DMS153 (cell line): ENCODE data around the gene TMEM14A.
A peak's percentile ranks its signal among the peaks of the same experiment; 100 is the strongest.
"Not testable (repeated sequence)": the region's sequence is repeated elsewhere in the genome, so short reads cannot be mapped to it uniquely, and the experiment has no call there.

ENCODE experiments used
- DNase-seq: peaks from one replicate; lab custom pipeline; 2025; lab: John Stamatoyannopoulos, UW

The TMEM14A gene

GRCh38 chr6:52697903-52698302, 27.0 kb downstream of the TMEM14A start:
- DNase-seq, result no peak

GRCh38 chr6:52704060-52704459, 33.1 kb downstream of the TMEM14A start:
- no peak for DNase-seq

GRCh38 chr6:52704781-52705502, 34.0 kb downstream of the TMEM14A start:
- not testable (repeated sequence) for DNase-seq

- no peak for DNase-seq
These were observed 35.1 kb downstream of the TMEM14A start for GRCh38 chr6:52706001-52706400.

- no peak for DNase-seq
These were observed 37.2 kb downstream of the TMEM14A start for GRCh38 chr6:52707963-52708680.

- DNase-seq, result no peak
These were observed 41.2 kb downstream of the TMEM14A start for GRCh38 chr6:52712136-52712535.

- not testable (repeated sequence) for DNase-seq
These were observed 43.8 kb downstream of the TMEM14A start for GRCh38 chr6:52714761-52715160.

GRCh38 chr6:52718550-52718949, 47.6 kb downstream of the TMEM14A start:
- no peak for DNase-seq

- DNase-seq, result no peak
These were observed 49.4 kb downstream of the TMEM14A start for GRCh38 chr6:52720321-52720720.

GRCh38 chr6:52724042-52724405, 53.1 kb downstream of the TMEM14A start:
- no peak for DNase-seq

GRCh38 chr6:52724406-52725121, 53.7 kb downstream of the TMEM14A start:
- peak; percentile 37 for DNase-seq

- no peak for DNase-seq
These were observed 54.2 kb downstream of the TMEM14A start for GRCh38 chr6:52725143-52725534.

GRCh38 chr6:52725535-52726192, 54.8 kb downstream of the TMEM14A start:
- DNase-seq, result peak; percentile 56

- DNase-seq, result no peak
These were observed 55.3 kb downstream of the TMEM14A start for GRCh38 chr6:52726193-52726542.

GRCh38 chr6:52726741-52727535, 56.0 kb downstream of the TMEM14A start:
- DNase-seq, result no peak

GRCh38 chr6:52727908-52728307, 57.0 kb downstream of the TMEM14A start:
- DNase-seq, result no peak

- DNase-seq, result no peak
These were observed 57.5 kb downstream of the TMEM14A start for GRCh38 chr6:52728394-52728793.

- DNase-seq, result no peak
These were observed 58.7 kb downstream of the TMEM14A start for GRCh38 chr6:52729576-52729975.

GRCh38 chr6:52731719-52732118, 60.8 kb downstream of the TMEM14A start:
- no peak for DNase-seq

GRCh38 chr6:52733172-52733571, 62.3 kb downstream of the TMEM14A start:
- no peak for DNase-seq

GRCh38 chr6:52734072-52734471, 63.2 kb downstream of the TMEM14A start:
- no peak for DNase-seq

GRCh38 chr6:52735071-52735470, 64.2 kb downstream of the TMEM14A start:
- DNase-seq, result no peak
